Osteocyte (in vitro differentiated cells): ENCODE data around the gene ALAS2. TPM values are rescaled to one million over a fixed set of nuclear protein-coding genes. Genes with fewer than 3 reads are reported as not detected.
A peak's percentile ranks its signal among the peaks of the same experiment; 100 is the strongest.

Experiments used
- DNase-seq: peaks from one replicate; pipeline ENCODE4 v3.0.0; 2021; ENCODE audit warnings: mixed read lengths; ENCODE audit not compliant: unreplicated experiment; ENCODE audit errors: extremely low spot score
- H3K27ac Mint-ChIP-seq: one replicate; pipeline ENCODE4 v1.8.0; 2021; ENCODE audit warnings: mild to moderate bottlenecking, mixed read lengths; ENCODE audit not compliant: unreplicated experiment
- H3K27me3 Mint-ChIP-seq: one replicate; pipeline ENCODE4 v1.8.0; 2021; ENCODE audit warnings: mixed read lengths; ENCODE audit not compliant: unreplicated experiment
- H3K36me3 Mint-ChIP-seq: one replicate; pipeline ENCODE4 v1.8.0; 2021; ENCODE audit warnings: mixed read lengths; ENCODE audit not compliant: unreplicated experiment
- H3K4me1 Mint-ChIP-seq: one replicate; pipeline ENCODE4 v1.8.0; 2021; ENCODE audit warnings: mixed read lengths; ENCODE audit not compliant: unreplicated experiment
- H3K4me3 Mint-ChIP-seq: one replicate; pipeline ENCODE4 v1.8.0; 2021; ENCODE audit warnings: mild to moderate bottlenecking, moderate library complexity, mixed read lengths; ENCODE audit not compliant: unreplicated experiment
- H3K9me3 Mint-ChIP-seq: one replicate; pipeline ENCODE4 v1.8.0; 2021; ENCODE audit warnings: mixed read lengths; ENCODE audit not compliant: unreplicated experiment
- total RNA-seq: library from RNA; stranded (reverse); gene quantifications from 2 replicates; pipeline ENCODE4 v1.2.1, GENCODE V29; 2021
- TF ChIP-seq, protein P1 (sequence below): fragments of 200-600 bp; sonication (generic); IDR thresholded peaks from 2 replicates; pipeline ENCODE4 v1.5.0; 2021; ENCODE audit warnings: antibody characterized with exemption, mild to moderate bottlenecking, moderate library complexity

The ALAS2 gene
- total RNA-seq, 1 donor from 2014 or later: not detected

- Mint-ChIP-seq H3K27ac (no peak overlapping the region), H3K27me3 (no peaks in the 10 kb centered on the region), H3K4me3 (no peak overlapping the region), H3K36me3 (no peaks in the 10 kb centered on the region), H3K9me3 (no peaks in the 10 kb centered on the region), H3K4me1 (no peaks in the 10 kb centered on the region)
- TF ChIP-seq, protein P1, sequence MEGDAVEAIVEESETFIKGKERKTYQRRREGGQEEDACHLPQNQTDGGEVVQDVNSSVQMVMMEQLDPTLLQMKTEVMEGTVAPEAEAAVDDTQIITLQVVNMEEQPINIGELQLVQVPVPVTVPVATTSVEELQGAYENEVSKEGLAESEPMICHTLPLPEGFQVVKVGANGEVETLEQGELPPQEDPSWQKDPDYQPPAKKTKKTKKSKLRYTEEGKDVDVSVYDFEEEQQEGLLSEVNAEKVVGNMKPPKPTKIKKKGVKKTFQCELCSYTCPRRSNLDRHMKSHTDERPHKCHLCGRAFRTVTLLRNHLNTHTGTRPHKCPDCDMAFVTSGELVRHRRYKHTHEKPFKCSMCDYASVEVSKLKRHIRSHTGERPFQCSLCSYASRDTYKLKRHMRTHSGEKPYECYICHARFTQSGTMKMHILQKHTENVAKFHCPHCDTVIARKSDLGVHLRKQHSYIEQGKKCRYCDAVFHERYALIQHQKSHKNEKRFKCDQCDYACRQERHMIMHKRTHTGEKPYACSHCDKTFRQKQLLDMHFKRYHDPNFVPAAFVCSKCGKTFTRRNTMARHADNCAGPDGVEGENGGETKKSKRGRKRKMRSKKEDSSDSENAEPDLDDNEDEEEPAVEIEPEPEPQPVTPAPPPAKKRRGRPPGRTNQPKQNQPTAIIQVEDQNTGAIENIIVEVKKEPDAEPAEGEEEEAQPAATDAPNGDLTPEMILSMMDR: no peak
- no peak for DNase-seq
Observed at GRCh38 chrX:55014897-55015299, 15.9 kb downstream of the ALAS2 start.

- Mint-ChIP-seq H3K36me3 (peaks cover 6% of the 10 kb centered on the region), H3K9me3 (no peaks in the 10 kb centered on the region), H3K4me3 (no peak overlapping the region), H3K27ac (no peak overlapping the region), H3K27me3 (no peaks in the 10 kb centered on the region), H3K4me1 (no peaks in the 10 kb centered on the region)
- DNase-seq: no peak
- TF ChIP-seq, protein P1: peak; percentile 49
Observed at GRCh38 chrX:55011294-55011693, 19.5 kb downstream of the ALAS2 start.

DNA sequence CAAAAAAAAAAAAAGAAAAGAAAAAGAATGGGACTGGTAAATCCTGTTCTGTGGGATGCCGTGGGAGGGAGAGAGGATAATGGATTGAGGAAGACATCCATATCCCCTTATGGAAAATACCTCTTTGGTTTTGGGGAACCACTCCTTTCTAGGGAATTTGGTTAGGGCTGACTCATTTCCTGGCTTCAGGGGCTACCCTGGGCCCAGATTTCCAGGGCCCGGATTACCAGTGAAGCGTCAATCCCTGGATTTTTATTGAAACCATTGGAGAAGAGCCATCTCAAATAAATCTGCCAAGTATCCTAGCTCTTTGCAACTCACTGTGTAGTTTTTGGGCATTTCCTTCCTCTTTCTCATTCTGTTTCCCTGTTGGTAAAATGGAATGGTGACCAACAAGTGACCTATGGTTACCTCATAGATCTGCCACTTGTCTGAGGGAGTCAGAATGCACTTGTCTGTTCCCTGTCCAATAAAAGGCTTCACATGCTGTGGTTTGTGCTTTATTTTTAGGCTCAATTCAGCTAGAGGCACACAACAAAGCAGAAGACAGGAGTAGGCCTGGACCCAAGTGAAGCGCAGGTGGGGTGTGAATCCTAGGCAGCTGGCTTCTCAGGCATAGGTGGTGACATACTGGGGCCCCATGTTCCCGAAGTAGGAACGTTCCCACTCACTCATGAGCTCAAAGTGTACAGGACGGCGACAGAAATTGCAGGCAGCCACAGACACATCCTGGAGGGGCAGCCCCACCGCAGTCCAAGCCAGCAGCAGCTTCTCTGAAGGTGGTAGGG lies 22.0 kb downstream of the ALAS2 start:
- peaks cover 12% of the 10 kb centered on the region for H3K36me3 Mint-ChIP-seq
- no peaks in the 10 kb centered on the region for H3K4me1 Mint-ChIP-seq
- TF ChIP-seq, protein P1: no peak
- DNase-seq: no peak
- H3K9me3 Mint-ChIP-seq: no peaks in the 10 kb centered on the region
- H3K27me3 Mint-ChIP-seq: no peaks in the 10 kb centered on the region
- no peak overlapping the region for H3K27ac Mint-ChIP-seq
- H3K4me3 Mint-ChIP-seq: no peak overlapping the region

DNA sequence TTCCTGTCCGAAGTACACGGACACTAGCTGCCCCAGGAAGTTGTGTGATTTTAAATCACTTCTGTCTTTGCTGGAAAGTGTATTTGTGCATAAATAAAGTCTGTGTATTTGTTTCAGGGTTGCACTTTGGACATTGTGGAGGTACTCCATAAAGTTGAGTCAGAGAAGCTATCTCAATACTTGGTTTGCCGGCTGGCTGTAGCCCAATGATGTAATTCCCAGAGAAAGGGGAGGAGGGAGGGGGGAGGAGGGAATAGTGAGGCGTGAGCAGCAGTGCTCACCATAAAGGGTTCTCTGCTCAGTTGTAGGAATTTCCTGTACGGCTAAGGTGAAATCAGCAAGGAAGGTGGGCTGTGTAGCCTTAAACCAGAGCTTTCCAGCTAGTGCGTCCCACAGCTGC lies 23.1 kb downstream of the ALAS2 start:
- DNase-seq: no peak
- Mint-ChIP-seq H3K36me3 (peaks cover 15% of the 10 kb centered on the region), H3K4me1 (no peaks in the 10 kb centered on the region), H3K27ac (no peak overlapping the region), H3K27me3 (no peaks in the 10 kb centered on the region), H3K9me3 (no peaks in the 10 kb centered on the region), H3K4me3 (no peak overlapping the region)
- TF ChIP-seq, protein P1: no peak

DNA sequence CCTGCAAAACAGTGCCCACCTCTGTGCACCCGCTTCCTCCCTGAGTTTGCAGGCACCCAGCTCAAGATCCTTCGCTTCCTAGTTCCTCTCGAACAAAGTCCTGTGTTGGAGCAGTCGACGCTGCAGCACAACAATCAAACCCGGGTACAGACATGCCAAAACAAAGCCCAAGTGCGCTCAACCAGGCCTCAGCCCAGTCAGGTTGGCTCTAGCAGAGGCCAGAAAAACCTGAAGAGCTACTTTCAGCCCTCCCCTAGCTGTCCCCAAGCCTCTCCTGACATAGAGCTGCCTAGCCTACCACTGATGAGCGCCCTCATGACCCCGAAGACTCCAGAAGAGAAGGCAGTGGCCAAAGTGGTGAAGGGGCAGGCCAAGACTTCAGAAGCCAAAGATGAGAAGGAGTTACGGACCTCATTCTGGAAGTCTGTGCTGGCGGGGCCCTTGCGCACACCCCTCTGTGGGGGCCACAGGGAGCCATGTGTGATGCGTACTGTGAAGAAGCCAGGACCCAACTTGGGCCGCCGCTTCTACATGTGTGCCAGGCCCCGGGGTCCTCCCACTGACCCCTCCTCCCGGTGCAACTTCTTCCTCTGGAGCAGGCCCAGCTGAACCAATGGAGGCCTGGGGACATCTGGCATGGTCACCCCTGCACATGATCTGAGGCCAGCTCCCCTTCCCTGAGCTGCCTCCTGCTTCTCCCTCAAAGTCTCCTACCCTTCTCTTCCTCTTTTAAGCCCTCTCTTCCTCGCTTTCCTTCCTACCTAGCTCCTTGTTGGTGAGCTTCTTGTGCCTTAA lies 23.8 kb downstream of the ALAS2 start:
- Mint-ChIP-seq H3K27me3 (no peaks in the 10 kb centered on the region), H3K9me3 (no peaks in the 10 kb centered on the region), H3K27ac (no peak overlapping the region), H3K4me3 (no peak overlapping the region), H3K4me1 (no peaks in the 10 kb centered on the region), H3K36me3 (peaks cover 15% of the 10 kb centered on the region)
- TF ChIP-seq, protein P1: no peak
- no peak for DNase-seq
